AG04450 (cell line): ENCODE measurements around the gene AANAT. TPM values are rescaled to one million over a fixed set of nuclear protein-coding genes. Genes with fewer than 3 reads are reported as not detected.

Experiments used
- CTCF ChIA-PET: fragments of 300-600, 350-600 bp; formaldehyde crosslinking; extraction: SDS; loops from one replicate; lab custom pipeline; 2022; ENCODE audit warnings: antibody characterized with exemption, inconsistent platforms; lab: Charles Lee
- POLR2A ChIA-PET: fragments of 350-600 bp; formaldehyde crosslinking; extraction: SDS; loops from one replicate; lab custom pipeline; 2021; ENCODE audit warnings: antibody characterized with exemption, inconsistent platforms; lab: Yijun Ruan, JAX
- DNase-seq: peaks from one replicate; pipeline ENCODE4 v3.0.0-alpha.2; 2011; ENCODE audit warnings: low read depth, low spot score
- H3K27ac ChIP-seq: one replicate; pipeline ENCODE4 v1.5.1; 2012; ENCODE audit warnings: low read depth, low read length, control low read depth
- H3K27me3 ChIP-seq: one replicate; pipeline ENCODE4 v1.6.0; 2012; ENCODE audit warnings: low read length; ENCODE audit not compliant: control insufficient read depth, insufficient read depth
- H3K4me3 ChIP-seq: 2 replicates; pipeline ENCODE4 v1.5.1; 2011; ENCODE audit warnings: mild to moderate bottlenecking, low read depth, low read length, control low read depth
- H3K9me3 ChIP-seq: 2 replicates; pipeline ENCODE4 v1.5.1; 2012; ENCODE audit warnings: low read length; ENCODE audit not compliant: control insufficient read depth, insufficient read depth
- polyA plus RNA-seq: library from polyadenylated mRNA; depleted of rRNA; stranded (reverse); fragments of >200 nt; gene quantifications from 2 replicates; pipeline ENCODE4 v1.2.3, GENCODE V29; 2011; rRNA removed
- TF ChIP-seq, protein P1 (sequence below): IDR thresholded peaks from 2 replicates; pipeline ENCODE4 v1.5.1; 2011; ENCODE audit warnings: low read depth, low read length, control low read depth, inconsistent platforms

The AANAT gene
- polyA plus RNA-seq, 1 experiment, result not detected

- no peak for DNase-seq
- POLR2A ChIA-PET, result interaction anchor here (0.6 to 0.7 kb wide), 2 partner anchors 81 to 186 kb away, joined by 3 read pairs; no protein-coding TSS in a partner anchor
- TF ChIP-seq, protein P1, sequence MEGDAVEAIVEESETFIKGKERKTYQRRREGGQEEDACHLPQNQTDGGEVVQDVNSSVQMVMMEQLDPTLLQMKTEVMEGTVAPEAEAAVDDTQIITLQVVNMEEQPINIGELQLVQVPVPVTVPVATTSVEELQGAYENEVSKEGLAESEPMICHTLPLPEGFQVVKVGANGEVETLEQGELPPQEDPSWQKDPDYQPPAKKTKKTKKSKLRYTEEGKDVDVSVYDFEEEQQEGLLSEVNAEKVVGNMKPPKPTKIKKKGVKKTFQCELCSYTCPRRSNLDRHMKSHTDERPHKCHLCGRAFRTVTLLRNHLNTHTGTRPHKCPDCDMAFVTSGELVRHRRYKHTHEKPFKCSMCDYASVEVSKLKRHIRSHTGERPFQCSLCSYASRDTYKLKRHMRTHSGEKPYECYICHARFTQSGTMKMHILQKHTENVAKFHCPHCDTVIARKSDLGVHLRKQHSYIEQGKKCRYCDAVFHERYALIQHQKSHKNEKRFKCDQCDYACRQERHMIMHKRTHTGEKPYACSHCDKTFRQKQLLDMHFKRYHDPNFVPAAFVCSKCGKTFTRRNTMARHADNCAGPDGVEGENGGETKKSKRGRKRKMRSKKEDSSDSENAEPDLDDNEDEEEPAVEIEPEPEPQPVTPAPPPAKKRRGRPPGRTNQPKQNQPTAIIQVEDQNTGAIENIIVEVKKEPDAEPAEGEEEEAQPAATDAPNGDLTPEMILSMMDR, result no peak
- no peak overlapping the region for H3K27ac ChIP-seq
- CTCF ChIA-PET, result interaction anchor here (1.9 kb wide), 1 partner anchor 27 kb away, joined by 6 read pairs; no protein-coding TSS in a partner anchor
- H3K27me3 ChIP-seq, result no peaks in the 10 kb centered on the region
- no peaks in the 10 kb centered on the region for H3K9me3 ChIP-seq
- no peak overlapping the region for H3K4me3 ChIP-seq
Measured at GRCh38 chr17:76519048-76519966, 51.9 kb downstream of the AANAT start.

Other genes with a start within 250 kb of the AANAT start
- 1.6 and 1.8 TPM in 2 replicates for gene RNF157, start 227.1 kb upstream of the AANAT start, polyA plus RNA-seq
- gene UBALD2, start 202.3 kb upstream of the AANAT start, polyA plus RNA-seq, result 16.3 and 18.1 TPM in 2 replicates
- gene QRICH2, start 159.3 kb upstream of the AANAT start, polyA plus RNA-seq, result 1.1 and 1.2 TPM in 2 replicates
- 48.8 and 49.9 TPM in 2 replicates for gene PRPSAP1, start 113.7 kb upstream of the AANAT start, polyA plus RNA-seq
- gene SPHK1, start 83.0 kb upstream of the AANAT start, polyA plus RNA-seq, result 11.6 and 16.2 TPM in 2 replicates
- gene UBE2O, start 14.5 kb upstream of the AANAT start, polyA plus RNA-seq, result 14.2 and 14.5 TPM in 2 replicates
- gene RHBDF2, start 33.8 kb downstream of the AANAT start, polyA plus RNA-seq, result 5.4 and 8.7 TPM in 2 replicates
- gene CYGB, start 70.1 kb downstream of the AANAT start, polyA plus RNA-seq, result 7.4 and 7.7 TPM in 2 replicates
- 0.69 and 1.9 TPM in 2 replicates for gene PRCD, start 72.4 kb downstream of the AANAT start, polyA plus RNA-seq
- 0.17 and 0.36 TPM in 2 replicates for gene ST6GALNAC2, start 118.3 kb downstream of the AANAT start, polyA plus RNA-seq
- gene ST6GALNAC1, start 176.2 kb downstream of the AANAT start, polyA plus RNA-seq, result not detected in 2 replicates
- 222 and 265 TPM in 2 replicates for gene MXRA7, start 243.4 kb downstream of the AANAT start, polyA plus RNA-seq